ENCODE data around the gene POP5.

DNA sequence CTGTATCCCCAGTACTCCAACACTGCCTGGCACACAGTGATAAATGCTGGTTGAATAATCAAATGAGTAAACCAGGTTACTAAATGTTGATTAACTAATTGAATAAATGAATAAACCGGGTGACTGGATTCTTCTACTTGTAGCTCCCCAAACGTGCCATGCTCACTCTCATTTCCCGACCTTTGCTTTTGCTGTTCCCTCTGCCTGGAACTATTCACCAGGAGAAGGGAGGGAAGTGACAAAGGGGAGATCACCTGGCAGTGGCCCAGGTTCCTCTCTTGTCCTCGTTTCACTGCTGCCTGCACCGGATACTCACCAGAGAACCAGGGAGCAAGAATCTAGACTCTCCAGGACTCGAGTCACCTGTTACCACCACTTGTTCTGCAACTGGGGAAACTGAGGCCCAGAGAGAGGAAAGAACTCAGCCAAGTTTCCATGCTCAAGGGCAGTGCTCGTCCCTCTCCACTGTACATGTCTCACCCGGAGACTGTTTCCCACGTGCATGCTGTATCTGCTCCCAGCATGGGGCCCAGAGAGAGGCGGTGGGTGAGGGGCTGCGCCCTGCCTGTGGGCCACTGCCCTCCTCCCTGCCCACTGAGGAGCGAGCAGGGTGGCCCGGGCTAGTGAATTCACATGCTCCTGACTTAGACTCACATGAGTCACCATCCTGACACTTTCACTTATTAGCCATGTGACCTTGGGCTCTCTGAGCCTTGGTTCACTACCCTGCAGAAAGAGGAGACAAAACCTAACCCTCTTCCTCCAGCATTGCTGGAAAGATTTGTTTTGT, 17.7 kb upstream of the POP5 start:
- TF ChIP-seq POLR2A (IDR thresholded peaks at IDR 0.05): no peak
- TF ChIP-seq, protein P1, sequence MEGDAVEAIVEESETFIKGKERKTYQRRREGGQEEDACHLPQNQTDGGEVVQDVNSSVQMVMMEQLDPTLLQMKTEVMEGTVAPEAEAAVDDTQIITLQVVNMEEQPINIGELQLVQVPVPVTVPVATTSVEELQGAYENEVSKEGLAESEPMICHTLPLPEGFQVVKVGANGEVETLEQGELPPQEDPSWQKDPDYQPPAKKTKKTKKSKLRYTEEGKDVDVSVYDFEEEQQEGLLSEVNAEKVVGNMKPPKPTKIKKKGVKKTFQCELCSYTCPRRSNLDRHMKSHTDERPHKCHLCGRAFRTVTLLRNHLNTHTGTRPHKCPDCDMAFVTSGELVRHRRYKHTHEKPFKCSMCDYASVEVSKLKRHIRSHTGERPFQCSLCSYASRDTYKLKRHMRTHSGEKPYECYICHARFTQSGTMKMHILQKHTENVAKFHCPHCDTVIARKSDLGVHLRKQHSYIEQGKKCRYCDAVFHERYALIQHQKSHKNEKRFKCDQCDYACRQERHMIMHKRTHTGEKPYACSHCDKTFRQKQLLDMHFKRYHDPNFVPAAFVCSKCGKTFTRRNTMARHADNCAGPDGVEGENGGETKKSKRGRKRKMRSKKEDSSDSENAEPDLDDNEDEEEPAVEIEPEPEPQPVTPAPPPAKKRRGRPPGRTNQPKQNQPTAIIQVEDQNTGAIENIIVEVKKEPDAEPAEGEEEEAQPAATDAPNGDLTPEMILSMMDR (IDR thresholded peaks at IDR 0.05): no peak

Data from thyroid gland (tissue), 4 donors.